HG02981 (cell line): ENCODE data around the gene KCNAB2.

ENCODE experiments used
- ATAC-seq: cut with Tn5 transposase; IDR thresholded peaks from one replicate; pipeline ENCODE4 v1.9.1; 2021; ENCODE audit warnings: mild to moderate bottlenecking, moderate library complexity; ENCODE audit not compliant: unreplicated experiment

Gene KCNAB2

GRCh38 chr1:6094801-6095505 is 49.3 kb downstream of the KCNAB2 start:
- ATAC-seq: no peak

GRCh38 chr1:6095511-6096242 is 50.0 kb downstream of the KCNAB2 start:
- ATAC-seq: no peak

- ATAC-seq: no peak
Measured at GRCh38 chr1:6096243-6097116, 50.8 kb downstream of the KCNAB2 start.

- no peak for ATAC-seq
Measured at GRCh38 chr1:6097117-6097595, 51.5 kb downstream of the KCNAB2 start.

GRCh38 chr1:6097824-6098223 is 52.1 kb downstream of the KCNAB2 start:
- no peak for ATAC-seq

- no peak for ATAC-seq
Measured at GRCh38 chr1:6098303-6099215, 52.9 kb downstream of the KCNAB2 start.

GRCh38 chr1:6099297-6099696 is 53.6 kb downstream of the KCNAB2 start:
- ATAC-seq: no peak

GRCh38 chr1:6099787-6100765 is 54.4 kb downstream of the KCNAB2 start:
- ATAC-seq: no peak

- ATAC-seq: no peak
Measured at GRCh38 chr1:6100861-6101783, 55.4 kb downstream of the KCNAB2 start.

GRCh38 chr1:6101826-6102531 is 56.3 kb downstream of the KCNAB2 start:
- ATAC-seq: no peak

GRCh38 chr1:6102532-6102845 is 56.8 kb downstream of the KCNAB2 start:
- no peak for ATAC-seq

GRCh38 chr1:6103111-6103853 is 57.6 kb downstream of the KCNAB2 start:
- ATAC-seq: no peak

- ATAC-seq: no peak
Measured at GRCh38 chr1:6103854-6104530, 58.3 kb downstream of the KCNAB2 start.

GRCh38 chr1:6104631-6105030 is 58.9 kb downstream of the KCNAB2 start:
- ATAC-seq: no peak

GRCh38 chr1:6105218-6105679 is 59.6 kb downstream of the KCNAB2 start:
- no peak for ATAC-seq

- ATAC-seq: no peak
Measured at GRCh38 chr1:6105763-6106162, 60.1 kb downstream of the KCNAB2 start.
